ENCODE data around the gene BCL2L11.

BCL2L11 gene

GRCh38 chr2:111194835-111195621 lies 74.3 kb downstream of the BCL2L11 start:
- no peaks in the 10 kb centered on the region for H3K9me3 ChIP-seq (ENCODE audit: control extremely low read depth in 1 of 5, control insufficient read depth in 4 of 5, insufficient read depth in 2 of 5, low read depth in 1 of 5, low read length in 4 of 5)
- no peak overlapping the region for H3K27ac ChIP-seq (ENCODE audit: insufficient read depth in 1 of 2, low read depth in 1 of 2, low read length in 2 of 2, poor library complexity in 1 of 2, severe bottlenecking in 2 of 2)
- no peak for DNase-seq
- H3K27me3 ChIP-seq (replicated peaks in 2 of 5; ENCODE audit: control insufficient read depth in 4 of 5, insufficient read depth in 5 of 5, low read length in 4 of 5): no peaks in the 10 kb centered on the region
- CTCF ChIA-PET: no interaction called here
- peaks cover 0 to 5% (median 1%) of the 10 kb centered on the region in 4 experiments for H3K4me1 ChIP-seq (ENCODE audit: control extremely low read depth in 1 of 4, control insufficient read depth in 4 of 4, insufficient read depth in 4 of 4, low read length in 3 of 4)
- 100% methylated on average over 5 of the region's 8 CpGs for WGBS (ENCODE audit: insufficient coverage)
- H3K36me3 ChIP-seq (ENCODE audit: control insufficient read depth in 4 of 4, insufficient read depth in 4 of 4, low read length in 3 of 4): no peaks in the 10 kb centered on the region
- POLR2A ChIA-PET: no interaction called here
- H3K4me3 ChIP-seq (ENCODE audit: control insufficient read depth in 1 of 7, extremely low read depth in 1 of 7, insufficient read depth in 4 of 7, low read depth in 2 of 7, low read length in 6 of 7): no peak overlapping the region

- DNase-seq: no peak
- Histone ChIP-seq H3K4me3 (ENCODE audit: control insufficient read depth in 1 of 7, extremely low read depth in 1 of 7, insufficient read depth in 4 of 7, low read depth in 2 of 7, low read length in 6 of 7) (no peak overlapping the region), H3K9me3 (ENCODE audit: control extremely low read depth in 1 of 5, control insufficient read depth in 4 of 5, insufficient read depth in 2 of 5, low read depth in 1 of 5, low read length in 4 of 5) (no peaks in the 10 kb centered on the region), H3K4me1 (ENCODE audit: control extremely low read depth in 1 of 4, control insufficient read depth in 4 of 4, insufficient read depth in 4 of 4, low read length in 3 of 4) (peaks cover 0 to 5% (median 1%) of the 10 kb centered on the region in 4 experiments), H3K27ac (ENCODE audit: insufficient read depth in 1 of 2, low read depth in 1 of 2, low read length in 2 of 2, poor library complexity in 1 of 2, severe bottlenecking in 2 of 2) (no peak overlapping the region), H3K36me3 (ENCODE audit: control insufficient read depth in 4 of 4, insufficient read depth in 4 of 4, low read length in 3 of 4) (no peaks in the 10 kb centered on the region), H3K27me3 (replicated peaks in 2 of 5; ENCODE audit: control insufficient read depth in 4 of 5, insufficient read depth in 5 of 5, low read length in 4 of 5) (peaks cover 0 to 2% (median 0%) of the 10 kb centered on the region in 5 experiments)
- ChIA-PET CTCF (interaction anchor here (1.4 to 1.5 kb wide), 2 partner anchors 9 to 11 kb away, joined by 3 to 4 read pairs; no protein-coding TSS in a partner anchor), POLR2A (no interaction called here)
- 79% methylated on average over 7 of the region's 7 CpGs for WGBS (ENCODE audit: insufficient coverage)
Measured at GRCh38 chr2:111196435-111196834, 75.7 kb downstream of the BCL2L11 start.

GRCh38 chr2:111198701-111199100 lies 78.0 kb downstream of the BCL2L11 start:
- Histone ChIP-seq H3K27ac (ENCODE audit: insufficient read depth in 1 of 2, low read depth in 1 of 2, low read length in 2 of 2, poor library complexity in 1 of 2, severe bottlenecking in 2 of 2) (no peak overlapping the region), H3K4me3 (ENCODE audit: control insufficient read depth in 1 of 7, extremely low read depth in 1 of 7, insufficient read depth in 4 of 7, low read depth in 2 of 7, low read length in 6 of 7) (no peak overlapping the region), H3K27me3 (replicated peaks in 2 of 5; ENCODE audit: control insufficient read depth in 4 of 5, insufficient read depth in 5 of 5, low read length in 4 of 5) (peaks cover 0 to 2% (median 0%) of the 10 kb centered on the region in 5 experiments), H3K36me3 (ENCODE audit: control insufficient read depth in 4 of 4, insufficient read depth in 4 of 4, low read length in 3 of 4) (no peaks in the 10 kb centered on the region), H3K9me3 (ENCODE audit: control extremely low read depth in 1 of 5, control insufficient read depth in 4 of 5, insufficient read depth in 2 of 5, low read depth in 1 of 5, low read length in 4 of 5) (no peaks in the 10 kb centered on the region), H3K4me1 (ENCODE audit: control extremely low read depth in 1 of 4, control insufficient read depth in 4 of 4, insufficient read depth in 4 of 4, low read length in 3 of 4) (no peaks in the 10 kb centered on the region)
- ChIA-PET CTCF (no interaction called here), POLR2A (no interaction called here)
- DNase-seq: no peak
- WGBS (ENCODE audit: insufficient coverage): 83% methylated on average over 4 of the region's 9 CpGs

GRCh38 chr2:111199840-111200239 lies 79.1 kb downstream of the BCL2L11 start:
- H3K27ac ChIP-seq (ENCODE audit: insufficient read depth in 1 of 2, low read depth in 1 of 2, low read length in 2 of 2, poor library complexity in 1 of 2, severe bottlenecking in 2 of 2): no peak overlapping the region
- DNase-seq: no peak
- H3K36me3 ChIP-seq (ENCODE audit: control insufficient read depth in 4 of 4, insufficient read depth in 4 of 4, low read length in 3 of 4): no peaks in the 10 kb centered on the region
- H3K4me1 ChIP-seq (ENCODE audit: control extremely low read depth in 1 of 4, control insufficient read depth in 4 of 4, insufficient read depth in 4 of 4, low read length in 3 of 4): no peaks in the 10 kb centered on the region
- no peaks in the 10 kb centered on the region for H3K9me3 ChIP-seq (ENCODE audit: control extremely low read depth in 1 of 5, control insufficient read depth in 4 of 5, insufficient read depth in 2 of 5, low read depth in 1 of 5, low read length in 4 of 5)
- peaks cover 0 to 2% (median 0%) of the 10 kb centered on the region in 5 experiments for H3K27me3 ChIP-seq (replicated peaks in 2 of 5; ENCODE audit: control insufficient read depth in 4 of 5, insufficient read depth in 5 of 5, low read length in 4 of 5)
- WGBS (ENCODE audit: insufficient coverage): 90% methylated on average over 9 of the region's 10 CpGs
- no peak overlapping the region for H3K4me3 ChIP-seq (ENCODE audit: control insufficient read depth in 1 of 7, extremely low read depth in 1 of 7, insufficient read depth in 4 of 7, low read depth in 2 of 7, low read length in 6 of 7)
- ChIA-PET POLR2A (no interaction called here), CTCF (no interaction called here)

- no peak for DNase-seq
- H3K36me3 ChIP-seq (ENCODE audit: control insufficient read depth in 4 of 4, insufficient read depth in 4 of 4, low read length in 3 of 4): no peaks in the 10 kb centered on the region
- no peak overlapping the region for H3K27ac ChIP-seq (ENCODE audit: insufficient read depth in 1 of 2, low read depth in 1 of 2, low read length in 2 of 2, poor library complexity in 1 of 2, severe bottlenecking in 2 of 2)
- CTCF ChIA-PET: no interaction called here
- H3K4me3 ChIP-seq (ENCODE audit: control insufficient read depth in 1 of 7, extremely low read depth in 1 of 7, insufficient read depth in 4 of 7, low read depth in 2 of 7, low read length in 6 of 7): no peak overlapping the region
- WGBS (ENCODE audit: insufficient coverage): 97% methylated on average over 8 of the region's 11 CpGs
- H3K9me3 ChIP-seq (ENCODE audit: control extremely low read depth in 1 of 5, control insufficient read depth in 4 of 5, insufficient read depth in 2 of 5, low read depth in 1 of 5, low read length in 4 of 5): no peaks in the 10 kb centered on the region
- H3K4me1 ChIP-seq (ENCODE audit: control extremely low read depth in 1 of 4, control insufficient read depth in 4 of 4, insufficient read depth in 4 of 4, low read length in 3 of 4): no peaks in the 10 kb centered on the region
- POLR2A ChIA-PET: no interaction called here
- peaks cover 0 to 2% (median 0%) of the 10 kb centered on the region in 5 experiments for H3K27me3 ChIP-seq (replicated peaks in 2 of 5; ENCODE audit: control insufficient read depth in 4 of 5, insufficient read depth in 5 of 5, low read length in 4 of 5)
Measured at GRCh38 chr2:111200333-111200881, 79.7 kb downstream of the BCL2L11 start.

GRCh38 chr2:111201214-111201613 lies 80.5 kb downstream of the BCL2L11 start:
- Histone ChIP-seq H3K27ac (ENCODE audit: insufficient read depth in 1 of 2, low read depth in 1 of 2, low read length in 2 of 2, poor library complexity in 1 of 2, severe bottlenecking in 2 of 2) (no peak overlapping the region), H3K36me3 (ENCODE audit: control insufficient read depth in 4 of 4, insufficient read depth in 4 of 4, low read length in 3 of 4) (no peaks in the 10 kb centered on the region), H3K4me1 (ENCODE audit: control extremely low read depth in 1 of 4, control insufficient read depth in 4 of 4, insufficient read depth in 4 of 4, low read length in 3 of 4) (no peaks in the 10 kb centered on the region), H3K4me3 (ENCODE audit: control insufficient read depth in 1 of 7, extremely low read depth in 1 of 7, insufficient read depth in 4 of 7, low read depth in 2 of 7, low read length in 6 of 7) (no peak overlapping the region), H3K27me3 (replicated peaks in 2 of 5; ENCODE audit: control insufficient read depth in 4 of 5, insufficient read depth in 5 of 5, low read length in 4 of 5) (peaks cover 0 to 2% (median 0%) of the 10 kb centered on the region in 5 experiments), H3K9me3 (ENCODE audit: control extremely low read depth in 1 of 5, control insufficient read depth in 4 of 5, insufficient read depth in 2 of 5, low read depth in 1 of 5, low read length in 4 of 5) (no peaks in the 10 kb centered on the region)
- DNase-seq: no peak
- 98% methylated on average over 3 of the region's 4 CpGs for WGBS (ENCODE audit: insufficient coverage)
- ChIA-PET POLR2A (no interaction called here), CTCF (no interaction called here)

GRCh38 chr2:111202266-111203040 lies 81.7 kb downstream of the BCL2L11 start:
- H3K27ac ChIP-seq (ENCODE audit: insufficient read depth in 1 of 2, low read depth in 1 of 2, low read length in 2 of 2, poor library complexity in 1 of 2, severe bottlenecking in 2 of 2): no peak overlapping the region
- H3K36me3 ChIP-seq (ENCODE audit: control insufficient read depth in 4 of 4, insufficient read depth in 4 of 4, low read length in 3 of 4): no peaks in the 10 kb centered on the region
- no peak for DNase-seq
- H3K4me1 ChIP-seq (ENCODE audit: control extremely low read depth in 1 of 4, control insufficient read depth in 4 of 4, insufficient read depth in 4 of 4, low read length in 3 of 4): no peaks in the 10 kb centered on the region
- peaks cover 0 to 1% (median 0%) of the 10 kb centered on the region in 5 experiments for H3K9me3 ChIP-seq (ENCODE audit: control extremely low read depth in 1 of 5, control insufficient read depth in 4 of 5, insufficient read depth in 2 of 5, low read depth in 1 of 5, low read length in 4 of 5)
- H3K4me3 ChIP-seq (ENCODE audit: control insufficient read depth in 1 of 7, extremely low read depth in 1 of 7, insufficient read depth in 4 of 7, low read depth in 2 of 7, low read length in 6 of 7): no peak overlapping the region
- CTCF ChIA-PET: no interaction called here
- POLR2A ChIA-PET: no interaction called here
- peaks cover 0 to 2% (median 0%) of the 10 kb centered on the region in 5 experiments for H3K27me3 ChIP-seq (replicated peaks in 2 of 5; ENCODE audit: control insufficient read depth in 4 of 5, insufficient read depth in 5 of 5, low read length in 4 of 5)
- WGBS (ENCODE audit: insufficient coverage): 100% methylated on average over 1 of the region's 2 CpGs
